GM19467 (cell line): ENCODE measurements around the gene MBP.
"Not testable (repeated sequence)": the region's sequence is repeated elsewhere in the genome, so short reads cannot be mapped to it uniquely, and the experiment has no call there.

Experiments used
- ATAC-seq: cut with Tn5 transposase; IDR thresholded peaks from one replicate; pipeline ENCODE4 v1.9.1; 2021; ENCODE audit warnings: mild to moderate bottlenecking, moderate library complexity; ENCODE audit not compliant: unreplicated experiment

The MBP gene

GRCh38 chr18:76958692-76959341, 173.8 kb downstream of the MBP start:
- ATAC-seq: no peak

- ATAC-seq: no peak
Measured at GRCh38 chr18:76957384-76958355, 174.9 kb downstream of the MBP start.

GRCh38 chr18:76956648-76957047, 175.9 kb downstream of the MBP start:
- no peak for ATAC-seq

GRCh38 chr18:76955524-76956170, 176.9 kb downstream of the MBP start:
- no peak for ATAC-seq

GRCh38 chr18:76953583-76954233, 178.9 kb downstream of the MBP start:
- ATAC-seq: no peak

GRCh38 chr18:76953156-76953555, 179.4 kb downstream of the MBP start:
- no peak for ATAC-seq

- no peak for ATAC-seq
Measured at GRCh38 chr18:76952747-76953146, 179.8 kb downstream of the MBP start.

- no peak for ATAC-seq
Measured at GRCh38 chr18:76951456-76952247, 180.9 kb downstream of the MBP start.

- no peak for ATAC-seq
Measured at GRCh38 chr18:76948345-76948744, 184.2 kb downstream of the MBP start.

- ATAC-seq: not testable (repeated sequence)
Measured at GRCh38 chr18:76944346-76944745, 188.2 kb downstream of the MBP start.

- no peak for ATAC-seq
Measured at GRCh38 chr18:76943542-76944339, 188.8 kb downstream of the MBP start.

- no peak for ATAC-seq
Measured at GRCh38 chr18:76941284-76941683, 191.3 kb downstream of the MBP start.

- no peak for ATAC-seq
Measured at GRCh38 chr18:76938619-76939018, 194.0 kb downstream of the MBP start.

GRCh38 chr18:76937597-76937996, 195.0 kb downstream of the MBP start:
- ATAC-seq: no peak

GRCh38 chr18:76936877-76937276, 195.7 kb downstream of the MBP start:
- no peak for ATAC-seq

GRCh38 chr18:76935722-76936337, 196.8 kb downstream of the MBP start:
- no peak for ATAC-seq

- ATAC-seq: no peak
Measured at GRCh38 chr18:76932026-76932819, 200.4 kb downstream of the MBP start.

- ATAC-seq: no peak
Measured at GRCh38 chr18:76931171-76931570, 201.4 kb downstream of the MBP start.
